ENCODE data around the gene MECP2.

The MECP2 gene

DNA sequence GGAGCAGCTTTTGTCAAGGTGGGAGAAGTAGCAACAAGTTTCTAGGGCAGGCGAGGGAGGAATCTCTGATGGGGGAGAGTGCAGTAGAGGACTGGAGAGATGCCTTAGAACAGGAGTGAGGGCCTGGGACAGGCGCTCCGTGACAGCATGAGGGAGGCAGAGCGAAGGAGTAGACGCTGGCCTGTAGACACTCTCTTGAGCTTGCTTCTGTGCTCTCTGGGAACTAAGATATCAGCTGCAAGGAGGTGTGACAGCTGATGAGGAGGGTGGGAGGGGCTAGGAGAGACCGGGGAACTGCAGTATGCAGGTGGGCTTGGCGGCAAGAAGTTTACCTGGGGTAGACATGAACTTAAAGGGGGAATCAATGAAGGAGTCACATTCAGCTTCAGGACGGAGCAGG lies 35.7 kb downstream of the MECP2 start:
- DNase-seq (ENCODE audit: low read depth): no peak

DNA sequence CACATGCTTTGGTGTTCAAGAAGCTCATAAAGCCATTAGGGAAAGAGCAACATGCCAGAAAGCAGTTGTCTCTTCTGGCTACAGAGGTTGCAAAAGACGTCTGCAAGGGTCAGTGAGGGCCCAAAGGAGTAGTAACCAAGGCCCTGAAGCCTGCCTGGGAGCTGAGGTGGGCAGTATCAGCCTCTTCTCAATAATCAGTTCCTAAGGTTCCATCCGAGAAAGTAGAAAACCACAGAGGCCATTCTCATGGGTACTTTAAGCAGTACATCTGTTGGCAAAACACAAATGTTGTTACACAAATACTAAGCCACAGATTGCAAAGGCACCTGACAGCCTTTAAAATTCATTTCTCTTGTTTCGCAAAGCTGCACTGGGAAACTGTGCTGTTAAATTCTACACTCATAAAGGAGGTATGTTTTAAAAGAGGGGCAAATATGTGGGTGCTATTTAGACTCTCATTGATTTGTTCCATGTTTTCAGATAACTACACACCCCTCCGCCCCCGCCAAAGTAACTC lies 37.7 kb downstream of the MECP2 start:
- DNase-seq (ENCODE audit: low read depth): no peak

DNA sequence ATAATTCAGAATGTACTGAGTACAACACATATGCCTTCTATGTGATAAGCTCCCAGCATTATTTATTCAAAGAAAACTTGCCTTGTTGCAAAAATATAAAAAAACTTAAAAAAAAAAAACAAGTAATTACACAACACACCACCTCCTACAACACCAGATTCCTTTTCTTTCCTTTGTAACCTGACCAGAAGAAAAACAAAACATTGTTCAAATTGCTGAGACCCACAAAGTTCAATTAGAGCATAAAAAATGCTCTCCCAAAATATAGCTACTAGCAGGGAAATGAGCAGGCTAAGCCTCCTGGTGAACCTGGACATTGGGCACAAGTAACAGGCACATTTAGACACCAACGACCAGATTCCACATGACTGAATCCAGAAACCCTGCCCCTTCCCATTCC lies 38.3 kb downstream of the MECP2 start:
- peak; percentile 34 for DNase-seq (ENCODE audit: low read depth)

DNA sequence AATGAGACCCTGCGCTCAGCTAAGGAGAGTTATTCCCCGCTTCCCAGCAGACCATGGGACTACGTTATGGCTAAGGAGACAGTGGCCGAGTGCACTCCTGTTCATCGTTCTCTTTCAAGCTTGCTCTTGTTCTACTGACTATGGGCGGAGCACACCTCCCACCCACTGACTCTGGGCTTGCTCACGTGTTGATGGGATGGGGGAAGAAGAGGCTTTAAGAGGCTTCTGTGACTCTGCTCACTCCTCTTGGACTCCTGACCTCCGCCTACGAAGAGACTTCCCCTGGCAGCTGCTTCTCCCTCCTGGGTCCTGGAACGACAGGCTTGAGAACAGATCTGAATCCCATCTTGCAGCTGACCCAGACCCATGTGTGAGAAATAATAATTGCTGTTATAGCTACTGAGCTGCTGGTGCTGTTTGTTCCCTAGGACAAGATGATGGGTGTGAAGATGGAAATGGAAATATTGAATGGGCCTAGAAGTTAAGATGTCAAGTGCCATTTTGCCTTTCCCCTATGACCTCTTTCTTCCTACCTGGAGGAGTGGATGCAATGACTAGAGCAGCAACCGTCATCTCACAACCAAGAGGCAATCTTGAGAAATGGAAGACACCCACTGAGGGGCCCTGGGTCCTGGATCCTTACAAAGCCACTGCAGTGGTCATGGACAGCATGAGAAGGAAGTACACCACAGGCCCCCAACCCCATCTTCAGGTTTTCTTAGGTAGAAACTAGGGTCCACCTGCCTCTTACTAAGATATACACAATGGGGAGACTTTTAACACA lies 39.1 kb downstream of the MECP2 start:
- no peak for DNase-seq (ENCODE audit: low read depth)

DNA sequence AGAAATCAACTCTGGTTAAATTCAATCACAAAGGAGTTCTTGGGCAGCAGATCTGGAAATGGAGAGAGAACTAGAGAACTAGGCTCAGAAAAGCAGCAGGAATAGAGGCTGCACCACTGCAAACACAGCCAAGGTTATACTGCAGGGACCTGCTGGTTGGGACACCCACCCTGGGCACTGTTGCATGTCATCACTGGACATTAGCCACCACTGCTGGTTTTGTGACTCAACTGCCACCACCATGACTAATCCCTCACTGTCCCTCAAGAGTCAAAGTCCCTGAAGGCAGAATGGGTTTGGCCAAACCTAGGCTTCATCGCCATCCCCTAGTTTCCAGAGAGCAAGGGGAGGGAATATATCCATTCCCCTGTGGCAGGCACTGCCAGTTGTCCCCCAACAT lies 39.7 kb downstream of the MECP2 start:
- DNase-seq (ENCODE audit: low read depth): no peak

DNA sequence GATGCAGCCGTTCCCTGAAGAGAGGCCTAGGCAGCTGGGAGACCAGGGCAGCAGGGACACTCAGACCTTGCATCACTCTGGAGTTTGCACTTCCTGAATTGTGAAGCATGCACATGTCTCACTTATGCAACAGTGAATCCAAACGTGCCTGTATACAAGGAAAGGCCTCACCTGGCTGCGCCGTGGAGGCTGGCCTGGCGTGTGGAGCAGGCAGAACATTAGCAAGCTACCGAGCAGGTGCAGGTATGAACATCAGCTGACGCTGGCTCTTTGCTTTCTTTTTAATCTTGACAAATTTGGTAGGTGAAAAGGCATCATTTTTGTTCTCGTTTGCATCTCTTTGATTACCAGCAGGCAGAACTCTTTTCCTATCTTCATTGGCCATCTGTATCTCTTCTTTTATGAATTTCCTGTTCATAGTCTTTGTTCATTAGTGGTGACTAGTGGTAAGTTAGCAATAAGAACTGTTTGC lies 40.7 kb downstream of the MECP2 start:
- DNase-seq (ENCODE audit: low read depth): no peak

DNA sequence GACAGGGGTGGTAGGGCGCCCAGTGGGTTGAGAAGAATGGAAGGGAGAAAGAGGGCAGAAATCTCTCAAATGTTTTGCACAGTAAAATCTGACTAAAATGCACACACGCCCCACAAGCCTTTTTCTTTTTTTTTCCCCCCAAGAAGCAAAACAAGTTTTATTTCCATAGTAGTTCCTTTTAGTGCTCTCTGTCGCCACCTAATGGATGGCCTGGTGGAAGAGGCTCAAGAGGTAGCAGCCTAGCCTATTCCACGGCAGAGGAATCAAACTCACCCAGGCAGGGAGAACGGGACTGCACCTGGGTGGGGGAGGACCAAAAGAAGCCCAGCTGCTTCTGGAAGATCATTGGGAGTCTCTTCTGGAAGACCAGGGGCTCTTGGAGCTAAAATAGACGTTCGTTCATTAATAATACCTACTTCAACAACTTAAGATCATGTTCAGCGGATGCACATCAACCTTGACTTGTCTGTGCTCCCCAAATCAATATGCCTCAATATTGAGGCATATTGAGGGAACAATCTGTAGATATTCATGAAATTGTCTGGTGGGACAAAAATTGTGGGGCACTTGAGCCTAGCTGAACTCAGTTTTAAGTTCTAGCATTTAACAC lies 46.2 kb downstream of the MECP2 start:
- DNase-seq (ENCODE audit: low read depth): peak; percentile 67

DNA sequence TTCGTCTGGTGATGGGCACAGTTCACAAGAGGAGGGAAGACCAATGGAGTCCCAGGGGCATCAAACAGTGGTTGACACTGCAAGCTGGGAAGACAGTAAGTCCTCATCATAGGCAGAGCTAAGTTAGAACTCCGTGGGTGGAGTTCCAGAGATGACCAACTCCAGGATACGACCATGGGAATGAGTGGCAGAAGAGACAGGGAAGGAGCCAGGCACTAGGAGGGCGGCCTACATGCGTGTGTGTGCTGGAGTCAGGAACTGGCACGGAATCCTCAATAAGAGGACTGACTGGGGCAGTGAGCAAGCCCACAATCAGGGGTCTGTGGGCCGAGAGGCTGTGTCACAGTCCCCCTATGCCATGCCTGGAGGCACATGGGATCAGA lies 47.4 kb downstream of the MECP2 start:
- DNase-seq (ENCODE audit: low read depth): no peak

DNA sequence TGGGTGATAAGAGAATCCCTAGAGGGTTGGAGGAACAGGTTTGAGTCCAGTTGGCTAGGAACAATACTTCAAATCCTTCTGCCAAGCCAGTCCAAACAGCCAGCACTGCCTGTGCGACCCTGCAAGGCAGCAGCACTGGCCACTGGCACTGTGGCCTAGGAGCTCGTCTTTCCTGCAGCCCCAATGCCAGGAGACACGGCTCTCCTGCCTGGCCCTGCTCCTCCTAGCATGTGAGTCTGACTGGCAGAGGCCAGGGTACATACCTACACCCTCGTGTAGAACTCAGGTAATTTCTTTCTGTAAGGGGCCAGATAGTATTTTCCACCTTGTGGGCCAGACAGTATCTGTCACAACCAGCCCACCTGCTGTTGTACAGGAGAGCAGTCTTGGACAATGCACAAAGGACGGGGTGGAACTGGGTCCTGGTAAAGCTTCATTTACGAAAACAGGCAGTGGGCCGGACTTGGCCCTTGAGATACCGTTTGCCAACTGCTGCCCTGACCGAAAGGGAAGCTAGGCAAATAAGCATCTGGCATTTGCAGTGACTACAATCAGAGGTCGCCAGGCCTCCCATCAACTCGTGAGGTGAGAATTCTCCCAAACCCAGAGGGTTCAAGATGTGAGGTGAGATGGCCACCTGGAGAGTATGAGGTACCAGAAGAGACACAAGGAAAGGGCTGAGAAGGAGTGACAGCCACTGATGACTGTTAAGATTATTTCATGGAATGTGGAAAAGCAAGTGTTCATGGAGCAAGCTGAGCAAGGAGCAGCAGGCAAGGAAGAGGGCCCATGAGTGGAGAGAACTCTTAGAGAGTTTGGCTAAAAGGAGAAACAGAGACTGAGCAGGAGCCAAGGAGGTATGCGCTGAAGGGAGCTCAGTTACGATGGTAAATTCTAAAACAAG lies 48.1 kb downstream of the MECP2 start:
- DNase-seq (ENCODE audit: low read depth): no peak

DNA sequence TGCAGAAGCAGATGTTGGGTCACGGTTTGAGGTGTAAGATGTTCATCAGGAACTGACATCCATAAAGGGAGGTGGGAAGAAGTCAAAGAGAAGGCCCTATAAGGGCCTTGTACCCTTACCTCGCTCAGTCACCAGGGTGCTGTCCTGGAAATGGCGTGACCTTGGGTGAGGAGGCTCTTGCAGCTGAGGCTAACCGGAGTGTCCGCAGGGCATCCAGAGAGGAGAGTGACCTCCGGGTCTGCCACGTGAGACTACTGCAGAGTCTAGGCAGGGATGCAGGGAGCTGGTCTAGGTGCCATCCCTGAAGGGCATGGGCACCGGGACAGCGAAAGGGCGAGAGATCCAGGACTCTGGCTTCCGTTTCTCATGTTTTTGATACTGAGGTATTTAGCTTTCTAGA lies 49.1 kb downstream of the MECP2 start:
- DNase-seq (ENCODE audit: low read depth): no peak

DNA sequence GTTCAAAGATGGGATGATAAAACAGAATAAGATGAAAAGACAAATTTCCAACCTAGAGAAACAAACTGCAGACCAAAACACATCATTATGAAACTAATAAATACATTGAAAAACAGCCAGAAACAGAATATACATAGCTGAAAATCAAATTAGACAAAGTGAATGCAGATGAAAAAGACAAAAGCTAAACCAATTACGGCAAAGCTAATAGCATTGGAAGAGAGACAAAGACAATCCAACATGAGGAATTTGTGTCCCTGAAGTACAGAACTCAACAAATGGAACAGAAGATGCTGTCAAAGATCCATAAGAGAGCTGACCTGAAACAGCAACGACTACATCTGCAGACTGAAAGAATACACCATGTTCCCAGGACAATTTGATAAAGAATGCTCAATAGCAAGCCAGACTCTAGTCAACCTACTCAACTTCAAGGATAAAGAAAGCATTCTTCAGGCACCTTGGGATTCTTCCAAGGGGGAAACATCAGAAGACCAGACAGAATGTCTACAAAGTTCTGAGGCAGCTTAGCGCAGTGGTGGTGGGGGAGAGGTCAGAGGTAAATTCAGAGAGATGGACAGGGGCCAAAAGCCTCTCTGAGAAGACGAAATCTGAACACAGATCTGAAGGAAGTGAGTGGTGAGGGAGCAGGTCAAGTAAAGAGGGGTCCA lies 50.4 kb downstream of the MECP2 start:
- no peak for DNase-seq (ENCODE audit: low read depth)

DNA sequence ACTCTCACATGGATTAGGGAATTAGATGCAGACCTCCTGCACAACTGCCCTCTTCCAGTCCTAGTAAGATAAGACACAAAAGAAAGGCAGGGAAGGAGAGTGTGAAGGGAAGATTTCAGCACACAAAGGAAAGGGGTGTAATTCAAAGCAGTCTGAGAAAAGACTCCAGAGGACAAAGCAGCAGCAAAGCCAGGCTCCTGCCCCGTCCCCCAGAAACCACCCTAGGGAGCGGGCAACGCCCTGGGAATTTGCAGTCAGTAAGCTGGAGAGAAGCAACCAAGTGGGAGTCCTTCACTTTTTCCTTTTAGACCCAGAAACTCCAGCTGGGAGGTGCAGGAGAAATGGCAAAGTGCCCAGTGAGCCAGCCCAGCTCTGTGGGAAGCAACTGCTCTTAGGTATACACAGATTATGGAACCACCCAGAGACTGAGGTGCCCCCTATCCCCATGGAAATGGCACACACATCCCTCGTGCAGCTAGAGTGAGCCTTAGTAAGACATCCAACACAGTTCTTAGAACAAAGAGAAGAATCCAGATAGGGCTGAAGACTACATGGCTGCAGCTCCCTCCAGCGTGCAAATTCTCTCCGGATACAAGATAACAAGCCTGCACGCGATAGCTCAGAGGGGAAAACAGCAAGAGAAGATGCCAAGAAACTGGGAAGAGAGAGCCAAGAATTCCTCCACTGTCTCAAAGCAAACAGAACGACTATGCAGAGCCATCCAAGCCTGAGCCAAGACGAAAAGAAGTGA lies 51.3 kb downstream of the MECP2 start:
- DNase-seq (ENCODE audit: low read depth): peak; percentile 94

DNA sequence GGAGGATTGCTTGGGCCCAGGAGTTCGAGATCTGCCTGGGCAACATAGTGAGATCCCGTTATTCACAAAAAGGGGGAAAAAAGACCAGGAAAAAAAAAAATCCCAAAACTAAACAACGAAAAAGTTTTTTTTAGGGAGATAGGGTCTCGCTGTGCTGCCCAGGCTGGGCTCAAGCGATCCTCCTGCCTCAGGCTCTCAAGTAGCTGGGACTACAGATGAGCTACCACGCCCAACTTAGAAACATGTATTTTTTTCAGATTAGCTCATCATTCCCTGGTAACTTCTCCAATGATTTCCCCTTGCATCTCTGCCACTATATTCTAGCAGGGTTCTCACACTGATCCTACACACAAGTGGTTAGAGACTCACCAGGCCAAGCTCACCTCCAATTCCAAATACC lies 53.4 kb downstream of the MECP2 start:
- DNase-seq (ENCODE audit: low read depth): no peak

DNA sequence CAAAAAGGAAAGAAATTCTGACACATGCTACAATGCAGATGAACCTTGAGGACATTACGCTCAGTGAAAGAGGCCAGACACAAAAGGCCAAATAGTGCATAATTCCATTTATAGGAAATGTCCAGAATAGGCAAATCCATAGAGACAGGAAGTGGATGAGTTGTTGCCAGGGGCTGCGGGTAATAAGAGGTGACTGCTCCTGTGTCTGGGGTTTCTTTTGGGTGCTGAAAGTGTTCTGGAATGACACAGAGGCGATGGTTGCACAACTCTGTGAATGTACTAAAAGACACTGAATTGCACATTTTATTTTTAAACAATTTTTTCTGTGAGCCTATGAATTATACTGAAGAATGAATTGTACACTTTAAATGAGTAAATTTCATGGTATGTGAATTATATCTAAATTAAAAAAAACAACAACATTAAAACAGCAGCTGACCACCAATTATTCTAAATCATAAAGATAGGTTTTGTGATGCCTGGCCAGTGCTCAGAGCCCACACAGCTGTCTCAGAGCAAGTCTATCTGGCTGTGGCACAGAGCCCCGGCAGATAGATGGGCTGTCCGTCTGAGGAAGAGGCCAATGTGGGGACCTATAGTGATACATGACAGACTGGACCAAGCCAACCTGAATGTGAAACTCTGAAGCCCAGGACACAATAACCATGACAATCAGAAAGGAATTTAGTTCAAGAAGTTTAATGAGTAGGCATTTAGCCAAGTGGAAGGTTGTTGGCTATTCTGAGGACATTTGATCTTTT lies 54.3 kb downstream of the MECP2 start:
- peak; percentile 81 for DNase-seq (ENCODE audit: low read depth)

DNA sequence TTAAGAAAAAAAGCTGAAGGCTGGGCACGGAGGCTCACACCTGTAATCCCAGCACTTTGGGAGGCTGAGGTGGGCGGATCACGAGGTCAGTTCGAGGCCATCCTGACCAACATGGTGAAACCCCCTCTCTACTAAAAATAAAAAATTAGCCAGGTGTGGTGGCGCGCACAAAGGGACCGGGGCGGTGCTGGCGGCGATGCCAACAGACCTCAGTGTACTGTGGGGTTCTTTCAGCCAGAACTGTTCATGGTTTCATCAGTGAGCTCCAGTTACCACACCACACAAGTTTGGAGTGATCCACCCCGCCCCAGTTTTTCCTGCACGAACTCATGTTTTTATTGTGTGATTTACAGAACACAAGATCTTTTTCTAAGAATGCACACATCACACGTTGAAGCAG lies 56.7 kb downstream of the MECP2 start:
- DNase-seq (ENCODE audit: low read depth): no peak

DNA sequence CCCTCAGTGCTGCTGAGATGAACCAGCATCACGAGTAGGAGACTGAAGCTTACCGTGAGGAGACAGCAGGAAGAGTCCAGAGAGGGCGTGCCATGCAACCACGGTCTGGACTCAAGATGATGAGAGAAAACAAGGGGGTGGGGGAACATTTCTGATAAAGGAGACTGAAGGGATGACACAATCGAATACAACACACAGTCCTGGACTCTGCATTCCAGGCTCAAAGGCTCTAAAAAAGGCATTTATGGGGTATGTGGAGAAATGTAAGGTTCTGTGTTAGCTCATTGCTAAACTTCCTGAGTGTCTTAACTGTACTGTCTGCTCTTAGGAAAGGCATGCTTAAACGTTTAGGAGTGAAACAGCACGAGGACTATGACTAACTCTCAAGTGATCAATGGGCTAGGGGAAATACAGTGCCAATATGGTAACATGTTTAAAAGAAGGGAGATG lies 57.2 kb downstream of the MECP2 start:
- peak; percentile 93 for DNase-seq (ENCODE audit: low read depth)

DNA sequence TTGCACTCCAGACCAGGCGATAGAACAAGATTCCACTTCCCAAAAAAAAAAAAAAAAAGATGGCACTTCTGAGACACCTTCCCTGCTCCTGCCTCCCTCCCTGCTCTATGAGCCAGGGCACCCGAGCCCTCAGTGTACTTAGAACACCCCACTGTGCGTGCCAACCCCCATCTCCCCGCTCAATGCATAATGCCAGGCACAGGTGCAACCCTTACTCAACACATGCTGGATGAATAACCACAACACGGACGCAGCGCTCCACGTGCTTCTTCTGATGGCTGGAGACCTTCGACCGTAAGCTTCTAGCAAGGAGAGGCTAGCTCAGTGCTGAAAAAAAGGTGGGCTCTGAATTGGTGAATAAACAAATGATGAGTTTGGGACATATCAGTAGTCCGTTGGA lies 57.9 kb downstream of the MECP2 start:
- DNase-seq (ENCODE audit: low read depth): no peak

DNA sequence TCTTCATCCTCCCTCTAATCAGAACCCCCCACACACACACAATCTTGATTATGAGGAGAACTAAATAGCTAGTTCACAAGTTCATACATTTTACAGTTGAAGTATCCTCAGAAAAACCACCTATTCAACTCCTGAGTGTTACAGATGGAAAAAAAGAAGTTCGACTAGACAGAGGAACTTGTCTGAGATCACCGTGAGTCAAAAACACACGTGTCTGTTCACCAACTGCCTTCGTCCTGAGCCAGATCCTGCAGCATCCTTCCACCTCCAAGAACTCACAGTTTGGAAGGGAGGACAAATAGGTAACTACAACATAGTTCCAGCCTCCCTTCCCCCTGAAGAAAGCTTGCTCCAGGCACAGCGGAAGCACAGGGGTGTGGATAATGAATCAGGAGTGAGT lies 58.9 kb downstream of the MECP2 start:
- DNase-seq (ENCODE audit: low read depth): no peak

DNA sequence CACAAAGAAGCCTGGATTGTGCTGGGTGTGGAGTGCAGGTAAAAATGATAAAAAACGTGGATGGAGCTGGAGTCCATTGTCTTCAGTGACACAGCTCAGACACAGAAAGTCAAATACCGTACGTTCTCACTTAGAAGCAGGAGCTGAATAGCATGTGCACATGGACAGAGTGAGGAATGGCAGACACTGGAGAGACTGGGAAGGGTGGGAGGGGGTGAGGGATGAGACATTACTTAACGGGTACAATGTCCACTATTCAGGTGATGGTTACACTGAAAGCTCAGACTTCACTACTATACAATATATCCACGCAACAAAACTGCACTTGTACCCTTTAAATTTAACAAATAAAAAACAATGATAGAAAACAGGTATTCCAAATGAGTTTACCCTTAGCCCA lies 59.8 kb downstream of the MECP2 start:
- DNase-seq (ENCODE audit: low read depth): no peak

DNA sequence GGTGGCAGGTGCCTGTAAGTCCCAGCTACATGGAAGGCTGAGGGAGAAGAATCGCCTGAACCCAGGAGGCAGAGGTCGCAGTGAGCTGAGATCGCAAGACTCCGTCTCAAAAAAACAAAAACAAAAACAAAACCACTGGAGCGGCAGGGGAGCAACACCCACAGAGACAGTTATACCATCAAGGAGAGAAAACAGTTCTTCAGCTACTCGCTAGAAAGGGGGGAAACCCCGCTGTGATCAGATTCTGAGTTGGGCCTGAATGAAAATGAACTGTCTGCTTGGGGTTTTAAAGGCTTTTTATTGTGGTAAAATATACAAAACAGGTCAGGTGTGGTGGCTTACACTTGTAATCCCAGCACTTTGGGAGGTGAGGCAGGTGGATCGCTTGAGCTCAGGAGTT lies 61.0 kb downstream of the MECP2 start:
- DNase-seq (ENCODE audit: low read depth): no peak
